Measurements from ENCODE around the gene ATP6V0B.

GRCh38 chr1:44013949-44014348, 39.2 kb downstream of the ATP6V0B start:
- TF ChIP-seq CTCF (IDR thresholded peaks at IDR 0.05) = no peak
- no peak for TF ChIP-seq POLR2A (IDR thresholded peaks at IDR 0.05; ENCODE audit: low read length)
- TF ChIP-seq RCOR1 (IDR thresholded peaks at IDR 0.05; ENCODE audit: low read depth, low read length) = no peak
- no peak for TF ChIP-seq HOXA7 (CRISPR knock-in tag; IDR thresholded peaks at IDR 0.05)
- TF ChIP-seq KDM1A (IDR thresholded peaks at IDR 0.05; ENCODE audit: low read depth) = no peak
- no peak for TF ChIP-seq EP300 (IDR thresholded peaks at IDR 0.05)
- no peak for TF ChIP-seq RAD21 (conservative IDR thresholded peaks at IDR 0.05 in 1 of 2, IDR thresholded peaks at IDR 0.05 in 1 of 2)
- TF ChIP-seq FOSL2 (IDR thresholded peaks at IDR 0.05) = no peak
- TF ChIP-seq FOSL2 (CRISPR knock-in tag; IDR thresholded peaks at IDR 0.05) = no peak

Data from A549 (cell line).